HG03558 (cell line): ENCODE results near the gene ZNF652.
"Not testable (repeated sequence)": the region's sequence is repeated elsewhere in the genome, so short reads cannot be mapped to it uniquely, and the experiment has no call there.

Experiments used
- ATAC-seq: cut with Tn5 transposase; IDR thresholded peaks from one replicate; pipeline ENCODE4 v1.9.1; 2021; ENCODE audit warnings: moderate number of reproducible peaks; ENCODE audit not compliant: unreplicated experiment; ENCODE audit errors: extremely low read depth

Gene ZNF652

GRCh38 chr17:49361902-49362722 is at the start of gene ZNF652:
ZNF652 (minus strand) TSS chr17:49362250; CDS start chr17:49317725, 44,525 bp downstream.
- no peak for ATAC-seq

GRCh38 chr17:49409066-49409465 is 47.0 kb upstream of the ZNF652 start:
- ATAC-seq: no peak

DNA sequence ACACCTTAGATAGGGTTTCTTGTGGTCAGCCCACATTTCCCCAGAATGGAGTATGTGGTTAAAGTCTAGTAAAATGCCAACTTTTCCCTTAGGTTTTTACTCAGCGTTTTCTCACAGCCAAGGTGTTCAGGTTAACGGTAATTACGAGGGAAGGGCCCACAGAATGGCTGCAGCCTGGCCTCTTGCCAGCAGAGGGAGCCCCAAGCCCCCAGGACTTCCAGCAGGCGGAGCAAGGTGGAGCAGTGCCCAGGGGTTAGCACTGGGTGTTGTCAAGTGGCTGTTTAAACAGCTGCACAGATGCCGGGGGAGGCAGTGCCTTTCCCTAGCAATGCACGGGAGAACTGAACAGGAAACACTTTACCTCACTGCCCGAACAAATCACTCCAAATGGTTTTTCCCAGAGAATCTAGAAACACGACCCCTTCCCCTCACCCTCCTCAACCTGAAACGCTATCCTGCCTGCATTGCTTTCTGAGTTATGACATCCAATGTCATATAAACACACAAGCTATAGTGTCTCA is 46.0 kb upstream of the ZNF652 start:
- ATAC-seq: no peak

GRCh38 chr17:49407086-49407485 is 45.0 kb upstream of the ZNF652 start:
- ATAC-seq: no peak

DNA sequence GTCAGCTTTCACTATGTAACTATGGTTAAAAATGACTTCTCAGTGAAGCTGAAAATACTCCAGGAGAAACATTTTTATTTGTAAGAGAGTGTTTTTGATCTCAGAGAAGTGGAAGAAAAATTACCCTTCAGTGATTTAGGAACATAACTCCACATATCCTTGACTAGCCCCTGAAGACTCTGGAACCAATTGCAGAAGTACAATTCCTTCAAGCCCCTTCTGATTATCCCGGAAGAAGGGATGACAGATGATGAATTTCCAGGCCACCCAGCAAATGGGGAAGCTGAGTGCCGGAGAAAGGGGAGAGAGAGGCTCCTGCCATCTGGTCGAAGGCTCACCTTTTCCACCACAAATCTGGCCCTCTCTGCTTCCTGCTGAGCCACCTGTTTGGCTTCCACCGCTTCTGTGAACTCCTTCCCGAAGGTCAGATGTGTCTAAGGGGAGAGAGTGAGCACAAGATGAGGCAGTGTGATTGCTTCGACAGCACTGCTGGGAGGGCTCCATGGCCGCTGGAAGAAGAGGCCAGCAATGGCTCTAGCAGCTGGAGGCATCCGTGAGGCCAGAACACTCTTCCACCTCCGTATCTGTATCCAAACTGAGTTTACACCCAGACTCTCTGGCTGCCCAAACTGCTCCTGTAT is 44.5 kb upstream of the ZNF652 start:
- ATAC-seq: no peak

- ATAC-seq: no peak
Measured at GRCh38 chr17:49404906-49405305, 42.9 kb upstream of the ZNF652 start.

DNA sequence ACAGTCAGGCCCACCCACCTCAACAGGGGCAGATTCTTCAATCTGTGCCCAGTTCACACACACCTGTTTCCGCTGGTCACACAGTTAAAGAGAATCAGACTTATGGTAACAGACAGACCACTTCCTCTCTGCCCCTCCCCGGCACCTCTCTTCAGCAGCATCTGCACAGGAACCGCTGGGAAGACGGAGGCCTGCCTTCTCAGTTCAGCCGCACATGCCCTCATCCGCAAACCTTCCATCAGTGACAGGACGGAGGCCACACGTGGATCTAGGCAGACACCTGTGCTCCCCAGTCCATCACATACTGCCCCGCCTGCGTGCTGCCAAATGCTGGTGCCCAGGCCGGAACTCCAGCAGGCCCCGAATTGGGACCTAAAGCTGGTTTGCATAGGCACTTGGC is 42.3 kb upstream of the ZNF652 start:
- no peak for ATAC-seq

GRCh38 chr17:49403514-49404289 is 41.7 kb upstream of the ZNF652 start:
- ATAC-seq: no peak

- ATAC-seq: no peak
Measured at GRCh38 chr17:49402706-49403105, 40.7 kb upstream of the ZNF652 start.

DNA sequence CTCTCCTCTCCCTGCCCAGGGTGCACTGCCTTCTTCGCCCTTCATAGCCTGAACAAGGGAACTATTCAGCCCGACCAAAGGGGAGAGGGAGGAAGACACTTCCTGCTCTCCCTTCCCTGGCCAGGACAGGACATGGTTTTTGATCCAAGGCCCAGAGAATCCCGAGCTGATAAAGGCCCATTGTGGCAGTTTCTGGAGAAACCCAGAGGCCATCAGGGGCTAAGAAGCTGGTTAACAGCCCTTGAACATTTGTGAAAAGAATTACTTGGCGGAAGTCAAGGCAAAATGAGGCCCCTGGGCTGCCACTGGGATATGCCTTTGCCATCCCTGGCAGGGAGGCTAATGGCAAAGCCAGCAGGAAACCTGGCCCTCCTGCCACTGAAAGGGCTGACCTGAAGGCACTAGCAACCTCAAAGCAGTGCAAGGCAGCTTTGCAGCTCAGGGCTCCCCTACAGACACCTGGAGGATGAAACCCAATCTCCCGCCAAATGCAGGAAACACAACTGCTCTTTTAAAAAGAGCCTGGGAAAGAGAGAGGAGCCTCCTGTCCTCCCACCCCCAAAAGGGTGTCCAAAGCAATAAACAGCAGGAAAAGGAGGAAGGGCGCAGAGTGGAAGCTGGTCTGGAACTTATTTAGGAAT is 40.0 kb upstream of the ZNF652 start:
- ATAC-seq: no peak

DNA sequence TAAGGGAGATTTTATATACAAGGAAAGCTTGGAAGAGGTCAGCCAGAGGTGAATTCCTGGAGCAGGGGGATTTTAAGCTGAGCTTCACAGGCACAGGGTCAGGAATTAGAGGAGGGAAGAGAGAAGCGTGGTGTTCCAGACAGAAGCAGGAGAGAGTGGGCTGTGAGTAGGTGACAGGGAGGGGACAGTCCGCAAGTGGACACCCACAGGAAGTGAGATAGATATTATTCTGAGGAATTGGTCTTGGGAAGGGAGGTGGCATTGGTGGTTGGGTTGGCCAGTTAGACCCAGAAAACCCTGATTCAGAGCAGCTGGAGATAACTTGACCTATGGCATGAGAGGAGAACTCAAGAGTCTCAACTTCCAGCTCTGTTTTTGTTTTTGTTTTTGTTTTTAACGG is 37.9 kb upstream of the ZNF652 start:
- no peak for ATAC-seq

- no peak for ATAC-seq
Measured at GRCh38 chr17:49397586-49397985, 35.5 kb upstream of the ZNF652 start.

- ATAC-seq: no peak
Measured at GRCh38 chr17:49393491-49394255, 31.6 kb upstream of the ZNF652 start.

- ATAC-seq: no peak
Measured at GRCh38 chr17:49390548-49391324, 28.7 kb upstream of the ZNF652 start.

DNA sequence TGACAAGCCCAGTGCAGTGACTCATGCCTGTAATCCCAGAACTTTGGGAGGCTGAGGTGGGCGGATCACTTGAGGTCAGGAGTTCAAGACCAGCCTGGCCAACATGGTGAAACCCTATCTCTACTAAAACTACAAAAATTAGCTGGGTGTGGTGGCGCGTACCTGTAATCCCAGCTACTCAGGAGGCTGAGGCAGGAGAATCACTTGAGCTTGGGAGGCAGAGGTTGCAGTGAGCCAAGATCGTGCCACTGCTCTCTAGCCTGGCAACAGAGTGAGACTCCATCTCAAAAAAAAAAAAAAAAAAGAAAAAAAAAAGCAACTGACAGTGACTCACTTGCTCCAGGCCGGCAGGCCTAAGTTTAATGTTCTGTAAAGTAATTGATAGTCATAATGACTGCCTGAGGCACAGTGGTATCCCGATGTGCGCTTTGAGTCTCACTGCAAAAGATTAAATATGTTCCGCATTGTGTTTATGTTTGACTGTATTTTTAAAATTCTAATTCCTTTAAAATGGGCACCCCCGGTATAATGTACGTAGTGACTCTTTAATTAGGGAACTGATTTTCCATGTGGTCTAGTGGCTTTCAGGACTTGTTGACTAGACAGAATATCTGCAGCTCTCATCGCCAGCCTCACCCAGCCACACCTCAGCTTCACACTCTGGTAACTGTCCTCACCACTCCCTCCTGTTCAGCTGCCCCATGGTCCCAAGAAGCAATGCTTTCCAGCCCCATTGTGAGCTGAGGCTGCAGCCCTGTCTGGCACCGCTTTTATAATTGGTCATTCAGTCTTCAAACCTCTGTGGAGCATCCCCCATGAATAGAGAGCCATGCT is 27.7 kb upstream of the ZNF652 start:
- not testable (repeated sequence) for ATAC-seq

DNA sequence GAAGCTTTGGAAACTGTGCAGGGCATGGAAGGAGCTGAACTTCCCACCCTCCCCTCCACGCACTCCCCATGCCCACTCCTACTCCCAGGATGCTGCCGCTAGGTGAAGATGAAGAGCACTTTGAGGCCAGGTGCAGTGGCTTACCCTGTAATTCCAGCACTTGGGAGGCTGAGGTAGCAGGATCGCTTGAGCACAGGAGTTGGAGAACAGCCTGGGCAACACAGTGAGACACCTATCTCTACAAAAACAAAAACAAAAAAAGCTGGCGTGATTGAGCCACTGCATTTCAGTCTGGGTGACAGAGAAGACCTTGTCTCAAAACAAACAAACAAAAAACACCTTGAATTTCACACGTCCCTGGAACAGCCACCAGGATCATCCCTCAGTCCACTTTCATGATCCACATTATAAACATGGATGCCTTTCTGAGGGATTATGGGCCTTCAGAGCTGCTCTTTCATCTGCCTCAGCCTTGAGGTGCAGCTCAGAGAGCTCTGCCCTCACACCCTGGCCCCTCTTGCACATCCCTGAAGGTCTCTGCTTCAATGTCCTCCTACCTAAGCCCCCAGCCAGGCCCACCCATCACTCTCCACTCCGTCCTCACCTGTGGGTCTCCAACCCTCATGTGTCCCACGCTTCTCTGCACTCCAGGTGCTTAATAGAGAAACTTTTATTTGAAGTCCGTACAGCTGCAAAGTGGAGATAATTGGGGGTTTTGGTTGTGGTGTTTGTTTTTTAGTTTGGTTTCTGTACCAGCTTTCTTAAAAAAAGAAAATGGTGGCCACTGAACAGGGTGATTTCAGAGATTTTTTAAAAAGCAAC is 26.9 kb upstream of the ZNF652 start:
- ATAC-seq: no peak

- no peak for ATAC-seq
Measured at GRCh38 chr17:49388290-49388640, 26.2 kb upstream of the ZNF652 start.
